PC-3 (cell line): ENCODE measurements around the gene ARIH2. TPM values are rescaled to one million over a fixed set of nuclear protein-coding genes. Genes with fewer than 3 reads are reported as not detected.

ENCODE experiments used
- ATAC-seq: fragments of 200-7000 bp; cut with Tn5 transposase; 2 replicates; pipeline ENCODE4 v1.9.1; 2020; ENCODE audit warnings: mild to moderate bottlenecking, moderate library complexity
- BruUV-seq: library from RNA; stranded (reverse); fragments of 400-500 nt; replicated peaks from 2 replicates; lab custom pipeline; 2021; lab: Mats Ljungman, UMichigan
- CTCF ChIA-PET: fragments of 300-600 bp; sonication (Branson Sonifier 250); formaldehyde crosslinking; loops from one replicate; lab custom pipeline; 2022; ENCODE audit warnings: antibody characterized with exemption; lab: Charles Lee
- POLR2A ChIA-PET: fragments of 300-600 bp; sonication (Branson Sonifier 250); formaldehyde crosslinking; loops from one replicate; lab custom pipeline; 2022; ENCODE audit warnings: antibody characterized with exemption; ENCODE audit not compliant: unreplicated experiment; lab: Charles Lee
- DNase-seq: peaks from one replicate; pipeline ENCODE4 v3.0.0-alpha.2; 2015
- H2AFZ ChIP-seq: fragments of 300-600 bp; sonication (generic); 2 replicates; pipeline ENCODE4 v1.6.0; 2016; ENCODE audit warnings: antibody characterized with exemption, low read length
- H3F3A ChIP-seq: fragments of 300-600 bp; sonication (generic); one replicate; pipeline ENCODE4 v1.6.0; 2017; ENCODE audit warnings: antibody characterized with exemption, low read length, control low read depth, mild to moderate bottlenecking; ENCODE audit not compliant: unreplicated experiment
- H3K27ac ChIP-seq: fragments of 300-600 bp; sonication (generic); 2 replicates; pipeline ENCODE4 v1.5.1; 2016; ENCODE audit warnings: mild to moderate bottlenecking, low read length
- H3K27me3 ChIP-seq: fragments of 300-600 bp; sonication (generic); 2 replicates; pipeline ENCODE4 v1.6.1; 2016; ENCODE audit warnings: low read length, mixed read lengths
- H3K36me3 ChIP-seq: fragments of 300-600 bp; sonication (generic); 2 replicates; pipeline ENCODE4 v1.6.1; 2016; ENCODE audit warnings: low read depth, mixed run types, low read length, mixed read lengths
- H3K4me1 ChIP-seq: fragments of 300-600 bp; sonication (generic); 2 replicates; pipeline ENCODE4 v1.5.1; 2016; ENCODE audit warnings: low read length; ENCODE audit not compliant: insufficient read depth
- H3K4me2 ChIP-seq: fragments of 300-600 bp; sonication (generic); 2 replicates; pipeline ENCODE4 v1.6.0; 2016; ENCODE audit warnings: low read length
- H3K4me3 ChIP-seq: fragments of 300-600 bp; sonication (generic); 2 replicates; pipeline ENCODE4 v1.5.1; 2016; ENCODE audit warnings: mild to moderate bottlenecking, low read length, mixed read lengths
- H3K79me2 ChIP-seq: fragments of 300-600 bp; sonication (generic); 2 replicates; pipeline ENCODE4 v1.6.1; 2017; ENCODE audit warnings: low read length, mixed read lengths
- H3K9ac ChIP-seq: fragments of 300-600 bp; sonication (generic); 2 replicates; pipeline ENCODE4 v1.6.0; 2016; ENCODE audit warnings: mild to moderate bottlenecking, low read length
- H3K9me2 ChIP-seq: fragments of 300-600 bp; sonication (generic); replicated peaks from 2 replicates; pipeline ENCODE4 v1.6.1; 2016; ENCODE audit warnings: mixed run types, low read length, mixed read lengths
- H3K9me3 ChIP-seq: fragments of 300-600 bp; sonication (generic); 2 replicates; pipeline ENCODE4 v1.6.1; 2016; ENCODE audit warnings: low read length, mixed read lengths
- H4K20me1 ChIP-seq: fragments of 300-600 bp; sonication (generic); 2 replicates; pipeline ENCODE4 v1.6.1; 2016; ENCODE audit warnings: low read length, mixed read lengths
- EZH2 ChIP-seq: fragments of 300-600 bp; sonication (generic); IDR thresholded peaks from one replicate; pipeline ENCODE4 v1.6.1; 2017; ENCODE audit warnings: antibody characterized with exemption, mild to moderate bottlenecking, low read length; ENCODE audit not compliant: unreplicated experiment
- EZH2phosphoT487 ChIP-seq: fragments of 300-600 bp; sonication (generic); IDR thresholded peaks from 2 replicates; pipeline ENCODE4 v1.6.1; 2018; ENCODE audit warnings: mild to moderate bottlenecking, antibody characterized with exemption, low read length, borderline replicate concordance
- intact Hi-C: fragments of 100-400 bp; cut with micrococcal nuclease; formaldehyde crosslinking; loops from 2 replicates; pipeline ENCODE4 v1.9.0; 2023
- total RNA-seq: library from RNA; depleted of rRNA; stranded (reverse); fragments of >200 nt; gene quantifications from 2 replicates; pipeline ENCODE4 v1.2.3, GENCODE V29; 2014
- TF ChIP-seq, protein P1 (sequence below): fragments of 300-600 bp; sonication (generic); conservative IDR thresholded peaks from 2 replicates; pipeline ENCODE4 v1.5.1; 2017; ENCODE audit warnings: antibody characterized with exemption, low read depth, mild to moderate bottlenecking, low read length

ARIH2 gene
- total RNA-seq, 1 experiment from 2014 or later = 136 TPM

DNA sequence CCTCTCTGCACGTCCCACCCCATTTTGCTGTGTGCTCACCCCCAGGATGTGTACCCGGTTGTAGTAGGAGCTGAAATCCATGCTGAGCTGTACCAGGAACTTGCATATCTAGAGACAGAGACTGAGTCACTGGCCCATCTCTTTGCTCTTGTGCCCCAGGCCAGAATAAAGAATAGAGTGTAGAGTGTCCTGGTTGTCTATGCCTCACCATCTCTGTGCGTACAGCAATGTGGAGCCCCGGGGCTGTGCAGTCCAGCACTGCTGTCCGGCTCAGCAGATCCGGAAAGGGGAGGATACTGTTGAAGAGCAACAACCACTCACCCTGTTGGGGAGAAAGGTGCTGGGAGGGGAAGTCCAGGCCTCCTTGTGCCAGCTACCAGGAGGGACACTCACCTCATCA, 97.1 kb downstream of the ARIH2 start:
- ChIA-PET POLR2A (interaction anchor here (1.2 kb wide), 1 partner anchor 9 kb away, joined by 3 read pairs; the partner anchor contains the start of gene WDR6), CTCF (interaction anchor here (0.8 kb wide), 1 partner anchor 28 kb away, joined by 3 read pairs; no protein-coding TSS in a partner anchor)
- Histone ChIP-seq H3K4me1 (peaks cover 22% of the 10 kb centered on the region; the same call in 1 of the 2 replicates), H3K4me3 (no peak overlapping the region), H3K4me2 (no peak overlapping the region), H3K27me3 (no peaks in the 10 kb centered on the region), H3F3A (no peaks in the 10 kb centered on the region), H3K9ac (no peak overlapping the region), H3K9me2 (no peaks in the 10 kb centered on the region), H3K79me2 (peaks cover 50% of the 10 kb centered on the region), H2AFZ (no peak overlapping the region), H3K9me3 (no peaks in the 10 kb centered on the region), H3K36me3 (peaks cover 32% of the 10 kb centered on the region), H4K20me1 (peaks cover 18% of the 10 kb centered on the region), H3K27ac (no peak overlapping the region)
- TF ChIP-seq EZH2 (no peak), EZH2phosphoT487 (no peak)
- TF ChIP-seq, protein P1, sequence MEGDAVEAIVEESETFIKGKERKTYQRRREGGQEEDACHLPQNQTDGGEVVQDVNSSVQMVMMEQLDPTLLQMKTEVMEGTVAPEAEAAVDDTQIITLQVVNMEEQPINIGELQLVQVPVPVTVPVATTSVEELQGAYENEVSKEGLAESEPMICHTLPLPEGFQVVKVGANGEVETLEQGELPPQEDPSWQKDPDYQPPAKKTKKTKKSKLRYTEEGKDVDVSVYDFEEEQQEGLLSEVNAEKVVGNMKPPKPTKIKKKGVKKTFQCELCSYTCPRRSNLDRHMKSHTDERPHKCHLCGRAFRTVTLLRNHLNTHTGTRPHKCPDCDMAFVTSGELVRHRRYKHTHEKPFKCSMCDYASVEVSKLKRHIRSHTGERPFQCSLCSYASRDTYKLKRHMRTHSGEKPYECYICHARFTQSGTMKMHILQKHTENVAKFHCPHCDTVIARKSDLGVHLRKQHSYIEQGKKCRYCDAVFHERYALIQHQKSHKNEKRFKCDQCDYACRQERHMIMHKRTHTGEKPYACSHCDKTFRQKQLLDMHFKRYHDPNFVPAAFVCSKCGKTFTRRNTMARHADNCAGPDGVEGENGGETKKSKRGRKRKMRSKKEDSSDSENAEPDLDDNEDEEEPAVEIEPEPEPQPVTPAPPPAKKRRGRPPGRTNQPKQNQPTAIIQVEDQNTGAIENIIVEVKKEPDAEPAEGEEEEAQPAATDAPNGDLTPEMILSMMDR = no peak
- BruUV-seq = no TSS peak
- DNase-seq (no peak), ATAC-seq (no peak)
- intact Hi-C loops = loop anchor here (2.0 kb wide), 1 partner anchor 27 kb away; no protein-coding TSS in a partner anchor

DNA sequence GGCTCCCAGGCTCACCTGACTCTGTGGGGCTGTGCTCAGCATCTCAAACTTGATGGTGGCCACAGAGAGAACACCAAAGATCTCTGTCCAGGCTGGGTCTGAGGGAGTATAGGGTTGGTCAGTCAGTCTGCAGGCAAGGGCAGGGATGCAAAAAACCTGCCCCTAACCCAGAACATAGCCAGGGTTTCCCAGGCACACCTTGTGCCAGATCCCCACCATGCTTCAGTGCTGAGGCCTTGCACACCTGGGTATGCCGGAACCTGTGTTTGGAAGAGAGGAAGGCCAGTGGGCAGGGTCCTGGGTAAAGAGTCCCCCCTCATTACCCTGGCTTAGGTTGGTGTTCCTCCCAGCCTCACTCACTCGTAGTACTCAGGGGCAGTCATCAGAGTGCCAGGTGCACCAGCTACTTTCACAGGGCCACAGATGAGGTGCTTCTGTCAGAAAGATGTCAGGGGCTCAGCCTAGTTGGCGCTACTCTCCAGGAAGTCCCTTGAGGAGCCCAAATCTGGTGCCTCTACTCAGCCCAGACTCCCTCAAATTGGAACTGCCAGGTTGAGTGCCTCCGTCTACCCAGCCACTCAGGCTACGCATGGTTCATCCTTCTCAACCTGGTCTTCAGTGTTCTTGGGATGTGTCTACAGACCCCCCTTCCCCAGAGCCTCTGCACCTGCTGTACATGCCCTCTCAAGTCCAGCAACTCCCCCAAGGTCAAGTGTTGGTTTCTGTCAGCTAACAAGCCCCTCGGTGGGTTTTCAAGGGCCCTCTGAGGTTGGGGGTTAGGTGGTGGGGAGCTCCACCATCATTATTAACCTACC, 98.0 kb downstream of the ARIH2 start:
- Histone ChIP-seq H3K27ac (no peak overlapping the region), H3K9ac (no peak overlapping the region), H2AFZ (no peak overlapping the region), H3F3A (no peaks in the 10 kb centered on the region), H3K9me2 (no peaks in the 10 kb centered on the region), H3K9me3 (no peaks in the 10 kb centered on the region), H3K4me1 (peaks cover 22% of the 10 kb centered on the region; the same call in 1 of the 2 replicates), H3K36me3 (peaks cover 29% of the 10 kb centered on the region), H3K79me2 (peaks cover 47% of the 10 kb centered on the region), H3K27me3 (no peaks in the 10 kb centered on the region), H3K4me2 (peak overlapping the region; percentile 99), H4K20me1 (peaks cover 14% of the 10 kb centered on the region), H3K4me3 (peak overlapping the region; percentile 94; the same call in 1 of the 2 replicates)
- DNase-seq (no peak), ATAC-seq (no peak)
- BruUV-seq = no TSS peak
- POLR2A ChIA-PET = no interaction called here
- intact Hi-C loops = no loop called here
- TF ChIP-seq, protein P1 = no peak
- no peak for TF ChIP-seq EZH2phosphoT487
- no peak for TF ChIP-seq EZH2
- CTCF ChIA-PET = interaction anchor here (0.6 to 1.9 kb wide), 4 partner anchors 9 to 29 kb away, joined by 3 to 14 read pairs (median 4); partner anchors contain the start of gene WDR6
